ENCODE data around the gene GRID2. TPM values are rescaled to one million over a fixed set of nuclear protein-coding genes. Genes with fewer than 3 reads are reported as not detected.

GRID2 gene
- total and polyA plus RNA-seq, 2 of the 13 experiments (the other 11 are each of a cell fraction or from before 2014, with no cell fraction given), result not detected

DNA sequence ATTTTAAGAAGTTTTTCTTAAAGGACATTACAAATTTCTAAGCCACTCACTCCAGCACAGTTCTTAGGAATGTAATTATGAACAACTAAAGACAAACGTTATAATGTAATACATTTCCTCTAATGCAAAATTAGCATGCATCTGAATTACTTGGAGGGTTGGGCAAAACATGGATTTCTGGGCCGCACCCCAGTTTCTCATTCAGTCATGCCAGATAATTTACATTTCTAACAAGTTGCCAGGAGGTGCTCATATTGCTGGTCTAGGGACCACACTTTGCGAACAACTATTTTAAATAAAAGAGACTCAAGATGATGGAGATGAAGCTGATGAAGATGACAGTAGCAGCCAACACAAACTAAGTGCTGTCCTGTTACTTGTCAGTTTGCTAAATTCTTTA is 840.1 kb downstream of the GRID2 start:
- no TSS peak for BruUV-seq (replicated peaks)
- Histone ChIP-seq H3K9me3 (ENCODE audit: low read length) (no peaks in the 10 kb centered on the region), H3K4me2 (ENCODE audit: low read depth, low read length) (no peak overlapping the region), H3K9ac (ENCODE audit: insufficient read depth, low read depth, low read length) (no peak overlapping the region), H3K4me3 (replicated peaks in 1 of 3; ENCODE audit: insufficient read depth in 1 of 3, low read depth in 2 of 3, low read length in 3 of 3) (no peak overlapping the region), H2AFZ (ENCODE audit: low read length) (no peak overlapping the region), H3K27me3 (ENCODE audit: control insufficient read depth in 1 of 2, insufficient read depth in 2 of 2, low read length in 2 of 2) (no peaks in the 10 kb centered on the region; a peak in 1 of 5 replicates), H3K36me3 (replicated peaks in 1 of 2; ENCODE audit: control insufficient read depth in 1 of 2, insufficient read depth in 2 of 2, low read length in 2 of 2) (no peaks in the 10 kb centered on the region), H3K27ac (ENCODE audit: extremely low read length, insufficient read depth, low read length) (no peak overlapping the region), H3K79me2 (ENCODE audit: insufficient read depth, low read length) (no peaks in the 10 kb centered on the region), H4K20me1 (ENCODE audit: insufficient read depth, low read length) (no peaks in the 10 kb centered on the region), H3K4me1 (ENCODE audit: insufficient read depth, low read length) (no peaks in the 10 kb centered on the region)
- intact Hi-C loops (cut with micrococcal nuclease; ENCODE audit: unreplicated experiment), result loop anchor here (10.0 kb wide), 1 partner anchor 1999 kb away; no protein-coding TSS in a partner anchor
- FAIRE-seq (no peak), DNase-seq (ENCODE audit: low spot score) (no peak), ATAC-seq (no peak)
- POLR2A ChIA-PET, result no interaction called here
- in situ Hi-C loops (cut with HindIII; ENCODE audit: extremely low pct_ligation_motif_present, low pct_unique_long_range_greater_than_20kb), result no loop called here
- TF ChIP-seq IRX3 (CRISPR knock-in tag; IDR thresholded peaks at IDR 0.05; ENCODE audit: borderline replicate concordance, low read depth) (no peak), SAFB2 (CRISPR knock-in tag; IDR thresholded peaks at IDR 0.05; ENCODE audit: borderline replicate concordance, low read depth) (no peak), NCOA5 (CRISPR knock-in tag; IDR thresholded peaks at IDR 0.05) (no peak), RNF2 (conservative IDR thresholded peaks at IDR 0.05; ENCODE audit: low read depth) (no peak), ATAD3A (CRISPR knock-in tag; IDR thresholded peaks at IDR 0.05) (no peak), HOXA3 (CRISPR knock-in tag; IDR thresholded peaks at IDR 0.05) (no peak)
- TF ChIP-seq, protein P1, sequence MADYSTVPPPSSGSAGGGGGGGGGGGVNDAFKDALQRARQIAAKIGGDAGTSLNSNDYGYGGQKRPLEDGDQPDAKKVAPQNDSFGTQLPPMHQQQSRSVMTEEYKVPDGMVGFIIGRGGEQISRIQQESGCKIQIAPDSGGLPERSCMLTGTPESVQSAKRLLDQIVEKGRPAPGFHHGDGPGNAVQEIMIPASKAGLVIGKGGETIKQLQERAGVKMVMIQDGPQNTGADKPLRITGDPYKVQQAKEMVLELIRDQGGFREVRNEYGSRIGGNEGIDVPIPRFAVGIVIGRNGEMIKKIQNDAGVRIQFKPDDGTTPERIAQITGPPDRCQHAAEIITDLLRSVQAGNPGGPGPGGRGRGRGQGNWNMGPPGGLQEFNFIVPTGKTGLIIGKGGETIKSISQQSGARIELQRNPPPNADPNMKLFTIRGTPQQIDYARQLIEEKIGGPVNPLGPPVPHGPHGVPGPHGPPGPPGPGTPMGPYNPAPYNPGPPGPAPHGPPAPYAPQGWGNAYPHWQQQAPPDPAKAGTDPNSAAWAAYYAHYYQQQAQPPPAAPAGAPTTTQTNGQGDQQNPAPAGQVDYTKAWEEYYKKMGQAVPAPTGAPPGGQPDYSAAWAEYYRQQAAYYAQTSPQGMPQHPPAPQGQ (CRISPR knock-in tag; IDR thresholded peaks at IDR 0.05; ENCODE audit: borderline replicate concordance), result no peak
- CTCF ChIA-PET (ENCODE audit: low intra/inter-chr PET ratio, low total read pairs), result no interaction called here
- WGBS (ENCODE audit: low lambda C conversion rate), result 0% methylated on average over 3 of the region's 3 CpGs

DNA sequence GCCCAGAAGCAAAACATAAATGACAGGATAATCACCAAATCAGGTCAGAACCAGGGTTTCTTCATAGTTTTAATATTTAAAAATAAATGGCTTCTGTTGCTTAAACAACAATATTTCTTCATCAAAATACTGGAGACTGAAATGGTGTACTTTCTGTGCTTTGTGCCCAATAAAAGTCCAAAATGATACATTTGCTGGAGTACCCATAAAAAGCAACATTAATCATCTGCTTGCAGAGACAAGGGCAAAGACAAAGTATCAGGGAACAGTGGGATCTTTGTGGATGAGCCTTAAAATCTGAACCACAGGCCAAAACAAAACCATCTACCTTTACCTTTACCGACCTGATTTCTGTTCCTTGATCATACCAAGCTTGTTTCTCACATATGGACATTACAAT is 840.9 kb downstream of the GRID2 start:
- no peak for ATAC-seq
- no peak for FAIRE-seq
- POLR2A ChIA-PET, result no interaction called here
- in situ Hi-C loops (cut with HindIII; ENCODE audit: extremely low pct_ligation_motif_present, low pct_unique_long_range_greater_than_20kb), result no loop called here
- no peak overlapping the region for H3K4me2 ChIP-seq (ENCODE audit: low read depth, low read length)
- intact Hi-C loops (cut with micrococcal nuclease; ENCODE audit: unreplicated experiment), result loop anchor here (10.0 kb wide), 1 partner anchor 2000 kb away; no protein-coding TSS in a partner anchor
- H3K4me3 ChIP-seq (replicated peaks in 1 of 3; ENCODE audit: insufficient read depth in 1 of 3, low read depth in 2 of 3, low read length in 3 of 3), result no peak overlapping the region
- H3K36me3 ChIP-seq (replicated peaks in 1 of 2; ENCODE audit: control insufficient read depth in 1 of 2, insufficient read depth in 2 of 2, low read length in 2 of 2), result no peaks in the 10 kb centered on the region
- no peaks in the 10 kb centered on the region for H3K79me2 ChIP-seq (ENCODE audit: insufficient read depth, low read length)
- BruUV-seq (replicated peaks), result no TSS peak
- no peak overlapping the region for H2AFZ ChIP-seq (ENCODE audit: low read length)
- H3K9me3 ChIP-seq (ENCODE audit: low read length), result no peaks in the 10 kb centered on the region
- H3K27me3 ChIP-seq (ENCODE audit: control insufficient read depth in 1 of 2, insufficient read depth in 2 of 2, low read length in 2 of 2), result no peaks in the 10 kb centered on the region; a peak in 1 of 5 replicates
- no peak for DNase-seq (ENCODE audit: low spot score)
- no peak overlapping the region for H3K9ac ChIP-seq (ENCODE audit: insufficient read depth, low read depth, low read length)
- WGBS (ENCODE audit: low lambda C conversion rate), result 0% methylated on average over 1 of the region's 1 CpG
- no peak overlapping the region for H3K27ac ChIP-seq (ENCODE audit: extremely low read length, insufficient read depth, low read length)
- no peaks in the 10 kb centered on the region for H4K20me1 ChIP-seq (ENCODE audit: insufficient read depth, low read length)
- CTCF ChIA-PET (ENCODE audit: low intra/inter-chr PET ratio, low total read pairs), result no interaction called here
- no peaks in the 10 kb centered on the region for H3K4me1 ChIP-seq (ENCODE audit: insufficient read depth, low read length)
- TF ChIP-seq, protein P2, sequence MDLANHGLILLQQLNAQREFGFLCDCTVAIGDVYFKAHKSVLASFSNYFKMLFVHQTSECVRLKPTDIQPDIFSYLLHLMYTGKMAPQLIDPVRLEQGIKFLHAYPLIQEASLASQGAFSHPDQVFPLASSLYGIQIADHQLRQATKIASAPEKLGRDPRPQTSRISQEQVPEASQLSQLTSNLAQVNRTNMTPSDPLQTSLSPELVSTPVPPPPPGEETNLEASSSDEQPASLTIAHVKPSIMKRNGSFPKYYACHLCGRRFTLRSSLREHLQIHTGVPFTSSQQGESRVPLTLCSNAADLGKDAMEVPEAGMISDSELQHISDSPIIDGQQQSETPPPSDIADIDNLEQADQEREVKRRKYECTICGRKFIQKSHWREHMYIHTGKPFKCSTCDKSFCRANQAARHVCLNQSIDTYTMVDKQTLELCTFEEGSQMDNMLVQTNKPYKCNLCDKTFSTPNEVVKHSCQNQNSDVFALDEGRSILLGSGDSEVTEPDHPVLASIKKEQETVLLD (CRISPR knock-in tag; IDR thresholded peaks at IDR 0.05; ENCODE audit: low read depth), result no peak
- TF ChIP-seq, protein P3, sequence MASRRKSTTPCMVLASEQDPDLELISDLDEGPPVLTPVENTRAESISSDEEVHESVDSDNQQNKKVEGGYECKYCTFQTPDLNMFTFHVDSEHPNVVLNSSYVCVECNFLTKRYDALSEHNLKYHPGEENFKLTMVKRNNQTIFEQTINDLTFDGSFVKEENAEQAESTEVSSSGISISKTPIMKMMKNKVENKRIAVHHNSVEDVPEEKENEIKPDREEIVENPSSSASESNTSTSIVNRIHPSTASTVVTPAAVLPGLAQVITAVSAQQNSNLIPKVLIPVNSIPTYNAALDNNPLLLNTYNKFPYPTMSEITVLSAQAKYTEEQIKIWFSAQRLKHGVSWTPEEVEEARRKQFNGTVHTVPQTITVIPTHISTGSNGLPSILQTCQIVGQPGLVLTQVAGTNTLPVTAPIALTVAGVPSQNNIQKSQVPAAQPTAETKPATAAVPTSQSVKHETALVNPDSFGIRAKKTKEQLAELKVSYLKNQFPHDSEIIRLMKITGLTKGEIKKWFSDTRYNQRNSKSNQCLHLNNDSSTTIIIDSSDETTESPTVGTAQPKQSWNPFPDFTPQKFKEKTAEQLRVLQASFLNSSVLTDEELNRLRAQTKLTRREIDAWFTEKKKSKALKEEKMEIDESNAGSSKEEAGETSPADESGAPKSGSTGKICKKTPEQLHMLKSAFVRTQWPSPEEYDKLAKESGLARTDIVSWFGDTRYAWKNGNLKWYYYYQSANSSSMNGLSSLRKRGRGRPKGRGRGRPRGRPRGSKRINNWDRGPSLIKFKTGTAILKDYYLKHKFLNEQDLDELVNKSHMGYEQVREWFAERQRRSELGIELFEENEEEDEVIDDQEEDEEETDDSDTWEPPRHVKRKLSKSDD (CRISPR knock-in tag; IDR thresholded peaks at IDR 0.05; ENCODE audit: low read depth), result no peak
- TF ChIP-seq, protein P4, sequence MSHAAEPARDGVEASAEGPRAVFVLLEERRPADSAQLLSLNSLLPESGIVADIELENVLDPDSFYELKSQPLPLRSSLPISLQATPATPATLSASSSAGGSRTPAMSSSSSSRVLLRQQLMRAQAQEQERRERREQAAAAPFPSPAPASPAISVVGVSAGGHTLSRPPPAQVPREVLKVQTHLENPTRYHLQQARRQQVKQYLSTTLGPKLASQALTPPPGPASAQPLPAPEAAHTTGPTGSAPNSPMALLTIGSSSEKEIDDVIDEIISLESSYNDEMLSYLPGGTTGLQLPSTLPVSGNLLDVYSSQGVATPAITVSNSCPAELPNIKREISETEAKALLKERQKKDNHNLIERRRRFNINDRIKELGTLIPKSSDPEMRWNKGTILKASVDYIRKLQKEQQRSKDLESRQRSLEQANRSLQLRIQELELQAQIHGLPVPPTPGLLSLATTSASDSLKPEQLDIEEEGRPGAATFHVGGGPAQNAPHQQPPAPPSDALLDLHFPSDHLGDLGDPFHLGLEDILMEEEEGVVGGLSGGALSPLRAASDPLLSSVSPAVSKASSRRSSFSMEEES (CRISPR knock-in tag; IDR thresholded peaks at IDR 0.05), result no peak

Data from HepG2 (cell line).